ENCODE data around the gene CNTNAP2.

The CNTNAP2 gene

DNA sequence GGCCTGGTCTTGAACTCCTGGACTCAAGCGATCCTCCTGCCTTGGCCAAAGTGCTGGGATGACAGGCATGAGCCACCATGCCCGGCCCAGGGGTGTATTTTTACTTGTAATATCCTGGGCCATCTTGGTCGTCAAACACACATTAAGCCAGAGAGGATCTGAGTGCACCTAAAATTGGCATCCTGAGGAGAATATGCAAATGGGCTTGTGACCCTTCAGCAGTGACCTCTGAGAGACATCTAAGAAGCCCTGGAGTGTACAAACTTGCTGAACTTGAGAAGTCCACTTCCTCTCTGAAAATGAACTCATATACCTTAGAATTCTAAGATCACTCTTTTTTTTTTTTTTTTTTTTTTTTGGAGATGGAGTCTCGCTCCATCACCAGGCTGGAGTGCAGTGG is 2102.0 kb downstream of the CNTNAP2 start:
- Histone ChIP-seq H3K79me1 (ENCODE audit: low read length) (no peaks in the 10 kb centered on the region), H2AFZ (ENCODE audit: insufficient read depth, low read length, poor library complexity) (no peak overlapping the region), H3K9me3 (ENCODE audit: insufficient read depth, low read depth, low read length) (peaks cover 4% of the 10 kb centered on the region), H2BK5ac (ENCODE audit: low read depth, low read length, poor library complexity) (no peak overlapping the region), H3K23ac (ENCODE audit: low read length) (no peak overlapping the region), H2BK12ac (ENCODE audit: low read length) (no peak overlapping the region), H3K79me2 (ENCODE audit: control insufficient read depth, insufficient read depth, low read length, poor library complexity) (no peaks in the 10 kb centered on the region), H3K27me3 (ENCODE audit: insufficient read depth, low read length) (no peaks in the 10 kb centered on the region), H4K8ac (ENCODE audit: low read depth, low read length) (no peak overlapping the region), H2AK5ac (ENCODE audit: low read length) (no peak overlapping the region), H3K4ac (ENCODE audit: low read depth, low read length) (no peak overlapping the region), H3K4me1 (ENCODE audit: control insufficient read depth in 1 of 2, insufficient read depth in 2 of 2, low read length in 2 of 2) (no peaks in the 10 kb centered on the region), H3K36me3 (ENCODE audit: control insufficient read depth in 1 of 2, insufficient read depth in 2 of 2, low read length in 2 of 2) (peaks cover 0 to 2% of the 10 kb centered on the region in 2 experiments), H2BK120ac (ENCODE audit: insufficient read depth, low read length, poor library complexity) (no peak overlapping the region), H3K9ac (ENCODE audit: low read length) (no peak overlapping the region), H3K27ac (ENCODE audit: low read depth, low read length) (no peak overlapping the region), H3K4me2 (ENCODE audit: low read length) (no peak overlapping the region), H4K12ac (ENCODE audit: low read depth, low read length) (no peak overlapping the region), H3K4me3 (ENCODE audit: low read depth, low read length) (no peak overlapping the region), H3K14ac (ENCODE audit: low read length) (no peak overlapping the region), H3K18ac (ENCODE audit: low read length) (no peak overlapping the region), H4K91ac (ENCODE audit: low read depth, low read length) (no peak overlapping the region)
- no CpG with 5 or more reads among the region's 4 CpGs for WGBS (ENCODE audit: extremely low coverage, insufficient coverage, insufficient read length)
- no peak for DNase-seq

DNA sequence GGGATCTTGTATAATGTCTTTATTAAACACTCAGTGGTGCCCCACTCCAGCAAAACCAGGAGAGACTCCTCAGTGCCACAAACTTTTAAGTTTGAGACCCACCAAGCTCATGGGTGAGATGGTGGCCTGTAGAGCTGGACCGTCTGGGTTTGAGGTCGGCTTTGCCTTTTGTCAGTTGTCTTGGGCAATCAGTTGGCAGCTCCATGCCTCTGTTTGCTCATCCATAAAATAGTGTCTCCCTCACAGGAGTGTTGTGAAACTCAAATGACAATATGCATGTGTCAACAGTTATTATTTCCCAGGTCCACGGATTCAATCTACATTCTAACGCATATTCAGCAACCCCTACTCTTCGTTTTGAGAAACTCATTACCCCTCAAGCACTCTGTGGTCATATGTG is 2106.1 kb downstream of the CNTNAP2 start:
- Histone ChIP-seq H3K27me3 (ENCODE audit: insufficient read depth, low read length) (no peaks in the 10 kb centered on the region), H3K9ac (ENCODE audit: low read length) (no peak overlapping the region), H3K27ac (ENCODE audit: low read depth, low read length) (no peak overlapping the region), H3K18ac (ENCODE audit: low read length) (no peak overlapping the region), H3K4me3 (ENCODE audit: low read depth, low read length) (no peak overlapping the region), H3K14ac (ENCODE audit: low read length) (no peak overlapping the region), H3K4ac (ENCODE audit: low read depth, low read length) (no peak overlapping the region), H2AK5ac (ENCODE audit: low read length) (no peak overlapping the region), H2BK5ac (ENCODE audit: low read depth, low read length, poor library complexity) (no peak overlapping the region), H3K9me3 (ENCODE audit: insufficient read depth, low read depth, low read length) (peaks cover 3% of the 10 kb centered on the region), H4K12ac (ENCODE audit: low read depth, low read length) (no peak overlapping the region), H3K4me2 (ENCODE audit: low read length) (no peak overlapping the region), H3K79me1 (ENCODE audit: low read length) (no peaks in the 10 kb centered on the region), H3K4me1 (ENCODE audit: control insufficient read depth in 1 of 2, insufficient read depth in 2 of 2, low read length in 2 of 2) (no peaks in the 10 kb centered on the region), H2BK12ac (ENCODE audit: low read length) (no peak overlapping the region), H2BK120ac (ENCODE audit: insufficient read depth, low read length, poor library complexity) (no peak overlapping the region), H3K36me3 (ENCODE audit: control insufficient read depth in 1 of 2, insufficient read depth in 2 of 2, low read length in 2 of 2) (peaks cover 0 to 2% of the 10 kb centered on the region in 2 experiments), H3K79me2 (ENCODE audit: control insufficient read depth, insufficient read depth, low read length, poor library complexity) (no peaks in the 10 kb centered on the region), H4K8ac (ENCODE audit: low read depth, low read length) (no peak overlapping the region), H4K91ac (ENCODE audit: low read depth, low read length) (no peak overlapping the region), H3K23ac (ENCODE audit: low read length) (no peak overlapping the region), H2AFZ (ENCODE audit: insufficient read depth, low read length, poor library complexity) (no peak overlapping the region)
- WGBS (ENCODE audit: extremely low coverage, insufficient coverage, insufficient read length) = no CpG with 5 or more reads among the region's 5 CpGs
- no peak for DNase-seq

DNA sequence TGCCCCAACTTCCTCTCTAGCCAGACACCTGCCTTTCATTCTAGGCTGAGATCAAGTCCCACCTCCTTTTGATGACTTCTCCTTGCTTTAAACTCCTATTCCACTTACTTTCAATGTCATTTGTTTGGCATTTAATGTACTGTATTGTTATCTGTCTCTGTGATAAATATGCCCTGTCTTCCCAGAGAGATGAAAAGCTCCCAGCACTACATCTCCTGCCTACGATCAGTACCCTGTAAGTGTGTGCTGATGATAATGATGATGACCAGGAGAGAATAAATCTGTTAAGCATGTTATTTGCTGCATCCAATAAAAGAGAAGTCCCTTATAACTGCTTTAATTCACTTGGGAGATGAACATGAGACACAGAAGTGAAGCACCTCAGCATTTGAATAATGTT is 2106.6 kb downstream of the CNTNAP2 start:
- no peak overlapping the region for H2BK5ac ChIP-seq (ENCODE audit: low read depth, low read length, poor library complexity)

DNA sequence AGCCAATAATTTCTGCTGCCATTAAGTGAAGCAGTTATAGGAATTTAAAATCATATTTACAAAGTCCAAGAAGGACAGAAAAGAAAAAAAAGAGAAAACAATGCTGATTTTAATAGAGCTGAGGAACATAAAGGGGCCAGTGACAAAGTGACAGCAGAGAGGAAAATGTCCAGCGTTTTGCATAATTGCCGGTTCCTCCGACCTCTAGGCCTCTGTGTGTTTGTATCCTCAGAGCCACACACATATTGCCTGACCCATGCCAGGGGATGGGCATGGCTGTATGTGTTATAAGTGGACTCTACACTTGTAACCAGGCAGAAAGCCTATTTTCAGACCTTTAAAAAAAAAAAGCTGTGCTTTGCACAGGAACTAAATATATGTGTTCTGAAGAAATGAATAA is 2107.1 kb downstream of the CNTNAP2 start:
- H3K79me1 ChIP-seq (ENCODE audit: low read length) = no peaks in the 10 kb centered on the region
- H3K23ac ChIP-seq (ENCODE audit: low read length) = no peak overlapping the region
- no peak overlapping the region for H2AK5ac ChIP-seq (ENCODE audit: low read length)
- no peaks in the 10 kb centered on the region for H3K27me3 ChIP-seq (ENCODE audit: insufficient read depth, low read length)
- H3K4me3 ChIP-seq (ENCODE audit: low read depth, low read length) = no peak overlapping the region
- H4K91ac ChIP-seq (ENCODE audit: low read depth, low read length) = no peak overlapping the region
- no peak overlapping the region for H3K14ac ChIP-seq (ENCODE audit: low read length)
- no peak overlapping the region for H3K9ac ChIP-seq (ENCODE audit: low read length)
- H3K9me3 ChIP-seq (ENCODE audit: insufficient read depth, low read depth, low read length) = peaks cover 3% of the 10 kb centered on the region
- DNase-seq = no peak
- H4K8ac ChIP-seq (ENCODE audit: low read depth, low read length) = no peak overlapping the region
- no peaks in the 10 kb centered on the region for H3K79me2 ChIP-seq (ENCODE audit: control insufficient read depth, insufficient read depth, low read length, poor library complexity)
- no peak overlapping the region for H4K12ac ChIP-seq (ENCODE audit: low read depth, low read length)
- H3K27ac ChIP-seq (ENCODE audit: low read depth, low read length) = no peak overlapping the region
- H2BK120ac ChIP-seq (ENCODE audit: insufficient read depth, low read length, poor library complexity) = no peak overlapping the region
- WGBS (ENCODE audit: extremely low coverage, insufficient coverage, insufficient read length) = no CpG with 5 or more reads among the region's 3 CpGs
- H2BK12ac ChIP-seq (ENCODE audit: low read length) = no peak overlapping the region
- no peak overlapping the region for H3K18ac ChIP-seq (ENCODE audit: low read length)
- no peak overlapping the region for H3K4me2 ChIP-seq (ENCODE audit: low read length)
- no peak overlapping the region for H3K4ac ChIP-seq (ENCODE audit: low read depth, low read length)
- no peaks in the 10 kb centered on the region for H3K4me1 ChIP-seq (ENCODE audit: control insufficient read depth in 1 of 2, insufficient read depth in 2 of 2, low read length in 2 of 2)
- H2AFZ ChIP-seq (ENCODE audit: insufficient read depth, low read length, poor library complexity) = no peak overlapping the region
- no peak overlapping the region for H2BK5ac ChIP-seq (ENCODE audit: low read depth, low read length, poor library complexity)
- H3K36me3 ChIP-seq (ENCODE audit: control insufficient read depth in 1 of 2, insufficient read depth in 2 of 2, low read length in 2 of 2) = peaks cover 0 to 2% of the 10 kb centered on the region in 2 experiments

More for the DNA sequence above, 2106.6 kb downstream of the CNTNAP2 start:
- Histone ChIP-seq H3K4me2 (ENCODE audit: low read length) (no peak overlapping the region), H3K4ac (ENCODE audit: low read depth, low read length) (no peak overlapping the region), H3K23ac (ENCODE audit: low read length) (no peak overlapping the region), H3K79me1 (ENCODE audit: low read length) (no peaks in the 10 kb centered on the region), H3K9me3 (ENCODE audit: insufficient read depth, low read depth, low read length) (peaks cover 3% of the 10 kb centered on the region), H4K8ac (ENCODE audit: low read depth, low read length) (no peak overlapping the region), H3K36me3 (ENCODE audit: control insufficient read depth in 1 of 2, insufficient read depth in 2 of 2, low read length in 2 of 2) (peaks cover 0 to 2% of the 10 kb centered on the region in 2 experiments), H4K91ac (ENCODE audit: low read depth, low read length) (no peak overlapping the region), H3K18ac (ENCODE audit: low read length) (no peak overlapping the region), H2AK5ac (ENCODE audit: low read length) (no peak overlapping the region), H3K79me2 (ENCODE audit: control insufficient read depth, insufficient read depth, low read length, poor library complexity) (no peaks in the 10 kb centered on the region), H3K27me3 (ENCODE audit: insufficient read depth, low read length) (no peaks in the 10 kb centered on the region), H3K27ac (ENCODE audit: low read depth, low read length) (no peak overlapping the region), H3K4me1 (ENCODE audit: control insufficient read depth in 1 of 2, insufficient read depth in 2 of 2, low read length in 2 of 2) (no peaks in the 10 kb centered on the region), H3K4me3 (ENCODE audit: low read depth, low read length) (no peak overlapping the region), H2AFZ (ENCODE audit: insufficient read depth, low read length, poor library complexity) (no peak overlapping the region), H3K9ac (ENCODE audit: low read length) (no peak overlapping the region), H2BK12ac (ENCODE audit: low read length) (no peak overlapping the region), H3K14ac (ENCODE audit: low read length) (no peak overlapping the region), H2BK120ac (ENCODE audit: insufficient read depth, low read length, poor library complexity) (no peak overlapping the region), H4K12ac (ENCODE audit: low read depth, low read length) (no peak overlapping the region)
- WGBS (ENCODE audit: extremely low coverage, insufficient coverage, insufficient read length) = no CpG with 5 or more reads among the region's 1 CpG
- no peak for DNase-seq
